ENCODE data around the gene SETD6.
"Not testable (repeated sequence)": the region's sequence is repeated elsewhere in the genome, so short reads cannot be mapped to it uniquely, and the experiment has no call there.

SETD6 gene

DNA sequence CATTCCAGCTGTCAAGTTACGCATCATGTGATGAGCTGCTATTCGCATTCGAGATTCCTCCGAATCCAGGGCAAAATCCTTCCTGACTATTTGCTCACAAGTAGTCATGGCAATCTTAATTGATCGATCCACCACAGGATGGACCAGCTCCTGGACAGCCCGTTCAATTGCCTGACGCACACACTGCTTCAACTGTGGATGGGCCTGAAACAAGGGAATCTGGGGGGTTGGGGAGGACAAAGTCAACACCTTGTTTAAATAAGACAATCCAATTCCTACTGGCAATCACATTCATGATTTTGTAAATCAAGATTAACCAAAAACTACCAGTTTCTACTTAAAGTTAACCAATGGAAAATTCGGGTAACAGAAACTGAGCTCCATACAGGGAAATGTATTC lies 28.4 kb downstream of the SETD6 start:
- TF ChIP-seq, protein P1, sequence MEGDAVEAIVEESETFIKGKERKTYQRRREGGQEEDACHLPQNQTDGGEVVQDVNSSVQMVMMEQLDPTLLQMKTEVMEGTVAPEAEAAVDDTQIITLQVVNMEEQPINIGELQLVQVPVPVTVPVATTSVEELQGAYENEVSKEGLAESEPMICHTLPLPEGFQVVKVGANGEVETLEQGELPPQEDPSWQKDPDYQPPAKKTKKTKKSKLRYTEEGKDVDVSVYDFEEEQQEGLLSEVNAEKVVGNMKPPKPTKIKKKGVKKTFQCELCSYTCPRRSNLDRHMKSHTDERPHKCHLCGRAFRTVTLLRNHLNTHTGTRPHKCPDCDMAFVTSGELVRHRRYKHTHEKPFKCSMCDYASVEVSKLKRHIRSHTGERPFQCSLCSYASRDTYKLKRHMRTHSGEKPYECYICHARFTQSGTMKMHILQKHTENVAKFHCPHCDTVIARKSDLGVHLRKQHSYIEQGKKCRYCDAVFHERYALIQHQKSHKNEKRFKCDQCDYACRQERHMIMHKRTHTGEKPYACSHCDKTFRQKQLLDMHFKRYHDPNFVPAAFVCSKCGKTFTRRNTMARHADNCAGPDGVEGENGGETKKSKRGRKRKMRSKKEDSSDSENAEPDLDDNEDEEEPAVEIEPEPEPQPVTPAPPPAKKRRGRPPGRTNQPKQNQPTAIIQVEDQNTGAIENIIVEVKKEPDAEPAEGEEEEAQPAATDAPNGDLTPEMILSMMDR (conservative IDR thresholded peaks at IDR 0.05; ENCODE audit: low read depth, low read length) = no peak
- no peak for DNase-seq (ENCODE audit: low read depth)
- no peak overlapping the region for H3K4me3 ChIP-seq (ENCODE audit: low read length)

DNA sequence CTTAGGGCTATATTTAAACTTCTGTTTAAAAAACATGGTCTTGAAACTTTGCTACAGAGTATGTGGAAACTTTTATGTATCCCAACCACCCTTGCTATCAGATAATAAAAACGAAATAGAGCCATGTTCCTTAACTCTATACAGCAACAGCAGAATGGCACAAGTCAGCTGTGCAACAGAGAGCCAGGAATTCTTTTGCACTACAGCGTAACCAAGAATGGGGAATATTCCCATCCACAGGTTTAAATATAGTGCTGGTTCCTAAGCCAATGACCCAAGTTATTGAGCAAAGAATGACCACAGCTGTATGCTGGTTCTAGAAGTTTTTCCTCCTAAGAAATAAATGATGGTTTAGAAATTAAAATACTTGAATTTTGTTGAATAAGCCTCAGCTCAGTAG lies 33.1 kb downstream of the SETD6 start:
- no peak overlapping the region for H3K4me3 ChIP-seq (ENCODE audit: low read length)
- no peak for DNase-seq (ENCODE audit: low read depth)
- TF ChIP-seq, protein P1 (conservative IDR thresholded peaks at IDR 0.05; ENCODE audit: low read depth, low read length) = no peak

DNA sequence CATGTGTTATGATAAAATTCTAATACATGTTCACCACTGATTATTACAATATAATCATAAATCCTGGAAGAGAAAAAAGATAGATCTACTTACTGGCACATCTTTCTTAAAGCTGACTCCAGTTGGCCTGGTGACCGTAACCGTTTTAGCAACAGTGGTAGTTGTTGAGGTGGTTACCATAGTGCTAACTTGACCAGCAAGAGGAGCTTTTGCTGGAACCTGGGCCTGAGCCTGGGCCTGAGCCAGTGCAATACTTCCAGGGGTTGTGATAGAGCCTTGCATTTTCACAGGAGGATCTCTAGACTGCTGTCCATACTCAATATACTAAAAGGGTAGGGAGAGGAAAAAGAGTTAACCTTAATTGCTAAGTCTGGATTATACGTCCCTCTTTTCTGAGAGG lies 36.2 kb downstream of the SETD6 start:
- no peak overlapping the region for H3K4me3 ChIP-seq (ENCODE audit: low read length)
- TF ChIP-seq, protein P1 (conservative IDR thresholded peaks at IDR 0.05; ENCODE audit: low read depth, low read length) = no peak
- no peak for DNase-seq (ENCODE audit: low read depth)

DNA sequence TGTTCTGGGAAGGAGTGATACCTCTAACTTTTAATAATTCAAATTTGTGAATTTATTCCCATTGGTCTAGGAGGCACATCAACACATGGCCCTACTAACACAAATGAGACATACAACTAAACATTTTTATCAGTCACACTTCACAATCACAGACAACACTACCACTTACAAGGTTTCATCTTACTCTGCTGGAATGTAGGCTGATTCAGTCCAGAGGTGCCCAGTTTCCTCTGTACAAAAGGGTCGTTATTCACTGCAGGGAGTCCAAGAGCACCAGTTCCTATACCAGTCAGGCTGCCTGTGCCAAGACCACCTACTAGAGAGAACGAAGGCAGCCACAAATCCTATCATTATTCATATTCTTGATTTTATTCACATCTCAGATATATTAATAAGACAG lies 41.4 kb downstream of the SETD6 start:
- H3K4me3 ChIP-seq (ENCODE audit: low read length) = no peak overlapping the region
- TF ChIP-seq, protein P1 (conservative IDR thresholded peaks at IDR 0.05; ENCODE audit: low read depth, low read length) = no peak
- no peak for DNase-seq (ENCODE audit: low read depth)

DNA sequence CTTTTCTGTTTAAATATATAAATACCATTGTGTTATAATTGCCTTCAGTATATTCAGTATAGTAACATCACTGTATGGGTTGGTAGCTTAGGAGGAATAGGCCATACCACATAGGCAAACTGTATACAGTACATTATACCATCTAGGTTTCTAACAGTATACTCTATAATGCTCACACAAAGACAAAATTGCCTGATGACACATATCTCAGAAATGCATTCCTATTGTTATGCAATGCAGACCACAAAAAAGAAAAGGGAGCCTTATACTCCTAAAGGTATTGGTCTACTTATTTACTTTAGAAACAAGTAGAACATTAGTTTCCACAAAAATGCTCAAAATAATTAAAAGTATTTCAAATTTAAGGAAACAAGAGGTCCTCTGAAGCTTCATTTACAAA lies 47.9 kb downstream of the SETD6 start:
- TF ChIP-seq, protein P1 (conservative IDR thresholded peaks at IDR 0.05; ENCODE audit: low read depth, low read length) = no peak
- no peak for DNase-seq (ENCODE audit: low read depth)
- no peak overlapping the region for H3K4me3 ChIP-seq (ENCODE audit: low read length)

DNA sequence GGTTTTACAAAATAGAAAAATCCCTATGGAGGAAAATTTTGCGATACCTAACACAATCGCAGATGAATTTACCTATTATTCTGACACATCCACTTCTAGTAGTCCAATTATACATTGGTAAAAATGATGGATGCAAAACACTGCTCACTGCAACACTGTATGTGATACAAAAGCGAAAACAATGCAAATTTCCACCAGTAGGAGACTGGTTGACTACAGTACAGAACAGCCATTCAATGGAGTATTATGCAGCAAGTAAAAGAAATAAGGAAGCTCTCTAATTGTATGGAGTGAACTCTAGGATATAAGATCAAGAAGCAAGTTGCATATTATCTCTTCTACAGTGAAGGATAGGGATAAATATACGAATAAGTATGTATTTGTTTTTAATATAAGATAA lies 48.5 kb downstream of the SETD6 start:
- no peak for DNase-seq (ENCODE audit: low read depth)
- TF ChIP-seq, protein P1 (conservative IDR thresholded peaks at IDR 0.05; ENCODE audit: low read depth, low read length) = no peak
- no peak overlapping the region for H3K4me3 ChIP-seq (ENCODE audit: low read length)

DNA sequence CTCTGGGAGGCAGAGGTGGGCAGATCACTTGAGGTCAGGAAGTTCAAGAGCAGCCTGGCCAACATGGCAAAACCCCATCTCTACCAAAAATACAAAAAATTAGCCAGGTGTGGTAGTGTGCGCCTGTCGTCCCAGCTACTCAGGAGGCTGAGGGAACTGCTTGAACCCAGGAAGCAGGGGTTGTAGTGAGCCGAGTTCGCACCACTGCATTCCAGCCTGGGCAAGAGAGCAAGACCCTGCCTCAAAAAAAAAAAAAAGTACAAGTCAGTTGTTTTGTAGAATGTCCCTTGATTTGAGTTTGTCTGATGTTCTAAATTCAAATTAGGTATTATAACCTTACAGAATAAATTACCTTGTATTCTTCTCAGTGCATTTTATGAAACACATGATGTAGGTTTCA lies 50.4 kb downstream of the SETD6 start:
- DNase-seq (ENCODE audit: low read depth) = not testable (repeated sequence)

More for the DNA sequence above, 50.4 kb downstream of the SETD6 start:
- not testable (repeated sequence) for H3K4me3 ChIP-seq (ENCODE audit: low read length)

All from retinal pigment epithelial cell (primary cell).